ENCODE data around the gene GNL2.

GRCh38 chr1:37605806-37606474, 10.2 kb upstream of the GNL2 start:
- no peak for TF ChIP-seq CTCF (IDR thresholded peaks at IDR 0.05; ENCODE audit: insufficient read depth, low read length)
- TF ChIP-seq REST (IDR thresholded peaks at IDR 0.05; ENCODE audit: insufficient replicate concordance, low read depth): no peak
- no peak for TF ChIP-seq GABPA (IDR thresholded peaks at IDR 0.05; ENCODE audit: low read depth)
